ENCODE results near the gene VAMP8. TPM values are rescaled to one million over a fixed set of nuclear protein-coding genes. Genes with fewer than 3 reads are reported as not detected.
A peak's percentile ranks its signal among the peaks of the same experiment; 100 is the strongest.

The VAMP8 gene
- total RNA-seq, 1 donor from 2014 or later: 235 TPM

GRCh38 chr2:85604568-85605339, 27.4 kb downstream of the VAMP8 start:
- Histone ChIP-seq H3K27ac (peak overlapping the region; percentile 89), H3K4me3 (peak overlapping the region; percentile 79), H3K36me3 (peaks cover 18% of the 10 kb centered on the region), H3K4me1 (peaks cover 48% of the 10 kb centered on the region), H3K27me3 (no peaks in the 10 kb centered on the region), H3K9me3 (no peaks in the 10 kb centered on the region)
- intact Hi-C loops (cut with DNase I): no loop called here
- ATAC-seq (no peak), DNase-seq (no peak)
- TF ChIP-seq, protein P1, sequence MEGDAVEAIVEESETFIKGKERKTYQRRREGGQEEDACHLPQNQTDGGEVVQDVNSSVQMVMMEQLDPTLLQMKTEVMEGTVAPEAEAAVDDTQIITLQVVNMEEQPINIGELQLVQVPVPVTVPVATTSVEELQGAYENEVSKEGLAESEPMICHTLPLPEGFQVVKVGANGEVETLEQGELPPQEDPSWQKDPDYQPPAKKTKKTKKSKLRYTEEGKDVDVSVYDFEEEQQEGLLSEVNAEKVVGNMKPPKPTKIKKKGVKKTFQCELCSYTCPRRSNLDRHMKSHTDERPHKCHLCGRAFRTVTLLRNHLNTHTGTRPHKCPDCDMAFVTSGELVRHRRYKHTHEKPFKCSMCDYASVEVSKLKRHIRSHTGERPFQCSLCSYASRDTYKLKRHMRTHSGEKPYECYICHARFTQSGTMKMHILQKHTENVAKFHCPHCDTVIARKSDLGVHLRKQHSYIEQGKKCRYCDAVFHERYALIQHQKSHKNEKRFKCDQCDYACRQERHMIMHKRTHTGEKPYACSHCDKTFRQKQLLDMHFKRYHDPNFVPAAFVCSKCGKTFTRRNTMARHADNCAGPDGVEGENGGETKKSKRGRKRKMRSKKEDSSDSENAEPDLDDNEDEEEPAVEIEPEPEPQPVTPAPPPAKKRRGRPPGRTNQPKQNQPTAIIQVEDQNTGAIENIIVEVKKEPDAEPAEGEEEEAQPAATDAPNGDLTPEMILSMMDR (IDR thresholded peaks at IDR 0.05): no peak

- DNase-seq (peak; percentile 20), ATAC-seq (no peak)
- Histone ChIP-seq H3K27ac (peak overlapping the region; percentile 70), H3K4me1 (peaks cover 53% of the 10 kb centered on the region), H3K27me3 (no peaks in the 10 kb centered on the region), H3K9me3 (no peaks in the 10 kb centered on the region), H3K4me3 (peak overlapping the region; percentile 15), H3K36me3 (peaks cover 13% of the 10 kb centered on the region)
- intact Hi-C loops (cut with DNase I): no loop called here
- TF ChIP-seq, protein P1 (IDR thresholded peaks at IDR 0.05): no peak
Observed at GRCh38 chr2:85605406-85606115, 28.2 kb downstream of the VAMP8 start.

- no peak overlapping the region for H3K4me3 ChIP-seq
- H3K27me3 ChIP-seq: no peaks in the 10 kb centered on the region
- H3K9me3 ChIP-seq: no peaks in the 10 kb centered on the region
- peaks cover 13% of the 10 kb centered on the region for H3K36me3 ChIP-seq
- H3K27ac ChIP-seq: peak overlapping the region; percentile 70
- intact Hi-C loops (cut with DNase I): no loop called here
- TF ChIP-seq, protein P1 (IDR thresholded peaks at IDR 0.05): no peak
- DNase-seq (peak; percentile 15), ATAC-seq (no peak)
- H3K4me1 ChIP-seq: peaks cover 52% of the 10 kb centered on the region
Observed at GRCh38 chr2:85606116-85606455, 28.7 kb downstream of the VAMP8 start.

GRCh38 chr2:85607268-85608215, 30.2 kb downstream of the VAMP8 start:
- intact Hi-C loops (cut with DNase I): no loop called here
- Histone ChIP-seq H3K36me3 (peaks cover 13% of the 10 kb centered on the region), H3K4me1 (peaks cover 49% of the 10 kb centered on the region), H3K4me3 (no peak overlapping the region), H3K27ac (peak overlapping the region; percentile 70), H3K9me3 (no peaks in the 10 kb centered on the region), H3K27me3 (no peaks in the 10 kb centered on the region)
- no peak for DNase-seq
- ATAC-seq: peak; percentile 38
- TF ChIP-seq, protein P1 (IDR thresholded peaks at IDR 0.05): no peak

DNA sequence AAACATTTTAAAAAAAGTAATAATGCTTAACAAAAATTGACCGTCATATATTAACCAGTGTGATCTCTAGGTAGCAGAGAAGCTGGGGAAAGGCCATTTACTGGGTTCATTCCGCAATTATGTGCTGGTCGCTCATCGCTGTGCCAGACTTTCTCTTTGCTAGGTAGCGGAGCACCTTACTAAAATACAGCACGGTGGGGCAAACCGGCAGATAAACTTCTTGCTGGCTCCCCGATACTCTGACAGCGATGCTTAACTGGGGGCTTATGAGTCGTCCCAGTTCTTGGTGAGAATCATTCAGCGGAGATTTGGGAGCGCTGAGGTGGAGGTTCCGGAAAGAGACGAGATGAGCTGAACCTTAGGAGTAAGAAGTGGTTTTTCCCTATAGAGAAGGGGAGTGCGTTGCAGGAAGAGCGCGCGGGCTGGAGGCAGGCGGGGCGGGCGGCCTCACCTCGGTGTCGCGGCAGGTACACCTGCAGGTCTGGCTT, 33.9 kb downstream of the VAMP8 start:
- peak overlapping the region; percentile 97 for H3K4me3 ChIP-seq
- TF ChIP-seq, protein P1 (IDR thresholded peaks at IDR 0.05): no peak
- ATAC-seq (no peak), DNase-seq (no peak)
- peaks cover 25% of the 10 kb centered on the region for H3K4me1 ChIP-seq
- peak overlapping the region; percentile 86 for H3K27ac ChIP-seq
- H3K9me3 ChIP-seq: no peaks in the 10 kb centered on the region
- H3K36me3 ChIP-seq: peaks cover 13% of the 10 kb centered on the region
- intact Hi-C loops (cut with DNase I): no loop called here
- H3K27me3 ChIP-seq: no peaks in the 10 kb centered on the region

Measured in upper lobe of right lung (tissue), 1 donor.